LoVo (cell line): ENCODE results near the gene PLD1.
"Not testable (repeated sequence)": the region's sequence is repeated elsewhere in the genome, so short reads cannot be mapped to it uniquely, and the experiment has no call there.

Experiments used
- DNase-seq: peaks from one replicate; pipeline ENCODE4 v3.0.0-alpha.2; 2016; ENCODE audit warnings: low spot score

The PLD1 gene

GRCh38 chr3:171809861-171810628 lies at the start of gene PLD1:
Gene PLD1 (minus strand): TSS chr3:171810483. CDS start chr3:171738051, 72,432 bp downstream.
- DNase-seq = peak; percentile 88

- DNase-seq = not testable (repeated sequence)
Measured at GRCh38 chr3:171858770-171859169, 48.5 kb upstream of the PLD1 start.

GRCh38 chr3:171854649-171855305 lies 44.5 kb upstream of the PLD1 start:
- DNase-seq = no peak

GRCh38 chr3:171851660-171852058 lies 41.4 kb upstream of the PLD1 start:
- peak; percentile 87 for DNase-seq

- no peak for DNase-seq
Measured at GRCh38 chr3:171850960-171851659, 40.8 kb upstream of the PLD1 start.

- DNase-seq = no peak
Measured at GRCh38 chr3:171850320-171850959, 40.2 kb upstream of the PLD1 start.

- DNase-seq = no peak
Measured at GRCh38 chr3:171849617-171850319, 39.5 kb upstream of the PLD1 start.

GRCh38 chr3:171847595-171848259 lies 37.4 kb upstream of the PLD1 start:
- no peak for DNase-seq

- DNase-seq = no peak
Measured at GRCh38 chr3:171847133-171847532, 36.9 kb upstream of the PLD1 start.

- DNase-seq = no peak
Measured at GRCh38 chr3:171846597-171846996, 36.3 kb upstream of the PLD1 start.

GRCh38 chr3:171845481-171846284 lies 35.4 kb upstream of the PLD1 start:
- DNase-seq = no peak

- no peak for DNase-seq
Measured at GRCh38 chr3:171844873-171845272, 34.6 kb upstream of the PLD1 start.

- no peak for DNase-seq
Measured at GRCh38 chr3:171842864-171843518, 32.7 kb upstream of the PLD1 start, which contains the start of gene TMEM212. Gene TMEM212 (plus strand): TSS chr3:171843349. CDS start chr3:171843384, 35 bp downstream.

- no peak for DNase-seq
Measured at GRCh38 chr3:171841620-171842000, 31.3 kb upstream of the PLD1 start.

GRCh38 chr3:171840811-171841619 lies 30.7 kb upstream of the PLD1 start:
- no peak for DNase-seq

GRCh38 chr3:171840445-171840810 lies 30.1 kb upstream of the PLD1 start:
- DNase-seq = no peak

GRCh38 chr3:171839270-171839669 lies 29.0 kb upstream of the PLD1 start:
- DNase-seq = no peak

- DNase-seq = no peak
Measured at GRCh38 chr3:171838218-171838720, 28.0 kb upstream of the PLD1 start.

GRCh38 chr3:171837698-171838097 lies 27.4 kb upstream of the PLD1 start:
- DNase-seq = no peak
